ENCODE results near the gene FAM131A. TPM values are rescaled to one million over a fixed set of nuclear protein-coding genes. Genes with fewer than 3 reads are reported as not detected.

Gene FAM131A
- total and polyA plus RNA-seq, 7 donors: 12.6 to 36.7 (median 28.0) TPM

- no peak for TF ChIP-seq EP300 (IDR thresholded peaks at IDR 0.05)
- TF ChIP-seq POLR2AphosphoS5 (IDR thresholded peaks at IDR 0.05): no peak
- no peak overlapping the region for H3K27ac ChIP-seq
- WGBS, 2 donors: 83 to 87% methylated on average over 5 of the region's 5 CpGs
- H3K27me3 ChIP-seq: peaks cover 0 to 6% (median 4%) of the 10 kb centered on the region in 3 donors
- no peak overlapping the region for H3K4me3 ChIP-seq
- H3K36me3 ChIP-seq: no peaks in the 10 kb centered on the region
- no peak for DNase-seq
- H3K9me3 ChIP-seq: no peaks in the 10 kb centered on the region
- intact Hi-C loops (cut with DNase I): no loop called here
- no peaks in the 10 kb centered on the region for H3K4me1 ChIP-seq
Observed at GRCh38 chr3:184389935-184390528, 52.6 kb downstream of the FAM131A start.

- H3K4me3 ChIP-seq: no peak overlapping the region
- no peaks in the 10 kb centered on the region for H3K4me1 ChIP-seq
- no peak overlapping the region for H3K27ac ChIP-seq
- H3K36me3 ChIP-seq: no peaks in the 10 kb centered on the region
- no peaks in the 10 kb centered on the region for H3K9me3 ChIP-seq
- H3K27me3 ChIP-seq: peaks cover 0 to 2% (median under 1%) of the 10 kb centered on the region in 3 donors
- intact Hi-C loops (cut with DNase I): no loop called here
- TF ChIP-seq CTCF (IDR thresholded peaks at IDR 0.05): no peak
- TF ChIP-seq POLR2AphosphoS5 (IDR thresholded peaks at IDR 0.05): no peak
- TF ChIP-seq POLR2A (IDR thresholded peaks at IDR 0.05): no peak
- no peak for DNase-seq
- 84 to 90% methylated on average over 3 of the region's 3 CpGs for WGBS, 2 donors
Observed at GRCh38 chr3:184391266-184391665, 53.9 kb downstream of the FAM131A start.

- TF ChIP-seq POLR2AphosphoS5 (IDR thresholded peaks at IDR 0.05) (no peak), EP300 (IDR thresholded peaks at IDR 0.05) (no peak), CTCF (IDR thresholded peaks at IDR 0.05) (no peak), POLR2A (IDR thresholded peaks at IDR 0.05) (no peak)
- peak; percentile 67 for DNase-seq
- H3K9me3 ChIP-seq: no peaks in the 10 kb centered on the region
- intact Hi-C loops (cut with DNase I): no loop called here
- H3K27ac ChIP-seq: no peak overlapping the region
- H3K4me3 ChIP-seq: no peak overlapping the region
- H3K4me1 ChIP-seq: no peaks in the 10 kb centered on the region
- H3K27me3 ChIP-seq: no peaks in the 10 kb centered on the region
- 84 to 86% methylated on average over 5 of the region's 5 CpGs for whole genome bisulfite sequencing, 2 donors
- no peaks in the 10 kb centered on the region for H3K36me3 ChIP-seq
Observed at GRCh38 chr3:184395320-184395660, 57.9 kb downstream of the FAM131A start.

Small RNA genes within 50 kb of the gene (small RNA-seq; reads per million reads assigned to genes)
- gene SNORD66: 1,285 to 2,581 (median 2,070) reads per million in 3 donors

Other genes with a start within 250 kb of the FAM131A start
- not detected for gene HTR3E, start 240.5 kb upstream of the FAM131A start, total RNA-seq
- gene HTR3E, start 240.5 kb upstream of the FAM131A start, polyA plus RNA-seq: 1 to 10 TPM in 1 of 3 donors, under 1 TPM in 1, not detected in 1; 0.54 to 1.2 TPM
- gene EIF2B5, start 202.2 kb upstream of the FAM131A start, total RNA-seq: 10 to 100 TPM; 26.0 to 43.5 (median 31.3) TPM
- 10 to 100 TPM; 31.8 to 48.1 (median 35.4) TPM for gene EIF2B5, start 202.2 kb upstream of the FAM131A start, polyA plus RNA-seq
- gene DVL3, start 182.2 kb upstream of the FAM131A start, total RNA-seq: 10 to 100 TPM; 38.5 to 71.2 (median 53.9) TPM
- 10 to 100 TPM; 15.0 to 40.8 (median 26.4) TPM for gene DVL3, start 182.2 kb upstream of the FAM131A start, polyA plus RNA-seq
- gene AP2M1, start 162.7 kb upstream of the FAM131A start, total RNA-seq: 100 to 1,000 TPM; 203 to 239 (median 225) TPM
- 100 to 1,000 TPM; 226 to 240 (median 237) TPM for gene AP2M1, start 162.7 kb upstream of the FAM131A start, polyA plus RNA-seq
- gene ABCF3, start 151.4 kb upstream of the FAM131A start, total RNA-seq: 10 to 100 TPM; 32.4 to 51.3 (median 39.2) TPM
- 10 to 100 TPM; 36.5 to 48.9 (median 45.6) TPM for gene ABCF3, start 151.4 kb upstream of the FAM131A start, polyA plus RNA-seq
- under 1 TPM in 2 of 4 donors, not detected in 2; 0.36 to 0.83 TPM for gene VWA5B2, start 108.0 kb upstream of the FAM131A start, total RNA-seq
- 1 to 10 TPM in 1 of 3 donors, under 1 TPM in 2; 0.23 to 1.0 (median 0.60) TPM for gene VWA5B2, start 108.0 kb upstream of the FAM131A start, polyA plus RNA-seq
- gene ALG3, start 88.6 kb upstream of the FAM131A start, total RNA-seq: 10 to 100 TPM; 29.6 to 46.8 (median 38.4) TPM
- 10 to 100 TPM in 2 of 3 donors, 1 to 10 TPM in 1; 9.9 to 39.7 (median 10.8) TPM for gene ALG3, start 88.6 kb upstream of the FAM131A start, polyA plus RNA-seq
- 1 to 10 TPM; 1.4 to 3.9 (median 2.4) TPM for gene EEF1AKMT4, start 87.9 kb upstream of the FAM131A start, total RNA-seq
- 1 to 10 TPM; 4.2 to 6.5 (median 5.3) TPM for gene EEF1AKMT4, start 87.9 kb upstream of the FAM131A start, polyA plus RNA-seq
- under 1 TPM in 1 of 4 donors, not detected in 3; 0.71 TPM for gene CAMK2N2, start 76.0 kb upstream of the FAM131A start, total RNA-seq
- under 1 TPM in 1 of 3 donors, not detected in 2; 0.28 TPM for gene CAMK2N2, start 76.0 kb upstream of the FAM131A start, polyA plus RNA-seq
- 1 to 10 TPM in 3 of 4 donors, under 1 TPM in 1; 0.49 to 2.9 (median 1.7) TPM for gene ECE2, start 61.6 kb upstream of the FAM131A start, total RNA-seq
- under 1 TPM in 1 of 3 donors, not detected in 2; 0.63 TPM for gene ECE2, start 61.6 kb upstream of the FAM131A start, polyA plus RNA-seq
- 100 to 1,000 TPM; 127 to 246 (median 234) TPM for gene PSMD2, start 38.4 kb upstream of the FAM131A start, total RNA-seq
- 100 to 1,000 TPM; 105 to 174 (median 153) TPM for gene PSMD2, start 38.4 kb upstream of the FAM131A start, polyA plus RNA-seq
- gene EIF4G1, start 23.0 kb upstream of the FAM131A start, total RNA-seq: 100 to 1,000 TPM; 115 to 241 (median 182) TPM
- gene EIF4G1, start 23.0 kb upstream of the FAM131A start, polyA plus RNA-seq: 100 to 1,000 TPM in 1 of 3 donors, 10 to 100 TPM in 2; 62.9 to 249 (median 67.3) TPM
- 1 to 10 TPM; 1.6 to 3.3 (median 2.6) TPM for gene CLCN2, start 24.0 kb downstream of the FAM131A start, total RNA-seq
- 10 to 100 TPM; 10.9 to 30.2 (median 13.2) TPM for gene CLCN2, start 24.0 kb downstream of the FAM131A start, polyA plus RNA-seq
- gene POLR2H, start 24.1 kb downstream of the FAM131A start, total RNA-seq: 10 to 100 TPM; 53.2 to 92.5 (median 74.7) TPM
- 100 to 1,000 TPM; 132 to 162 (median 146) TPM for gene POLR2H, start 24.1 kb downstream of the FAM131A start, polyA plus RNA-seq
- under 1 TPM in 1 of 4 donors, not detected in 3; 0.36 TPM for gene THPO, start 40.6 kb downstream of the FAM131A start, total RNA-seq
- gene THPO, start 40.6 kb downstream of the FAM131A start, polyA plus RNA-seq: under 1 TPM in 1 of 3 donors, not detected in 2; 0.25 TPM
- 10 to 100 TPM in 2 of 4 donors, 1 to 10 TPM in 2; 5.7 to 16.3 (median 11.3) TPM for gene CHRD, start 42.5 kb downstream of the FAM131A start, total RNA-seq
- 1 to 10 TPM in 2 of 3 donors, under 1 TPM in 1; 0.23 to 4.5 (median 1.8) TPM for gene CHRD, start 42.5 kb downstream of the FAM131A start, polyA plus RNA-seq
- gene EPHB3, start 224.2 kb downstream of the FAM131A start, total RNA-seq: 1 to 10 TPM; 1.8 to 2.8 (median 2.2) TPM
- gene EPHB3, start 224.2 kb downstream of the FAM131A start, polyA plus RNA-seq: 10 to 100 TPM in 1 of 3 donors, 1 to 10 TPM in 2; 1.6 to 20.2 (median 1.8) TPM